GM21447 (cell line): ENCODE data around the gene WWOX.

Experiments used
- ATAC-seq: cut with Tn5 transposase; IDR thresholded peaks from one replicate; pipeline ENCODE4 v1.9.1; 2021; ENCODE audit not compliant: unreplicated experiment

WWOX gene

GRCh38 chr16:78192734-78193488 is 93.5 kb downstream of the WWOX start:
- ATAC-seq = no peak

- ATAC-seq = no peak
These were observed 95.5 kb downstream of the WWOX start for GRCh38 chr16:78194948-78195347.

GRCh38 chr16:78195797-78196196 is 96.3 kb downstream of the WWOX start:
- no peak for ATAC-seq

DNA sequence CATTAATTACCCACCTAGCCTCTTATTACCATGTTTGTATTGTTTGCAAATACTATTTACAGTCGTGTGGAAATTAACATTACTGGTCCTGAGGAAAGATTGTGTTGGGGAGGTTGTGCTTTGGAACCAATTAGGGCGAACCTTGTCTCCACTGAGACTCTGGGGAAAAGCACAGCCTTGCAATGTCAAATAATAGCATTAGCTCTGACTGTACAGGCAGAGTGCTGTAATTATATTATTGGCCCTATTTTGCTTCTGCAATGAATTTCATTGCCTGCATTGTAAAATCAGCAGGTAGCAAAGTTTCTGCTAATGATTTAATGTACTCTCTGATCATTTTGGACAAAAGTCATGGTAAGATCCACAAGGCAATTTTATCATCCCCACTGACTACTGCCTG is 97.0 kb downstream of the WWOX start:
- no peak for ATAC-seq

GRCh38 chr16:78198288-78198687 is 98.8 kb downstream of the WWOX start:
- ATAC-seq = no peak

- no peak for ATAC-seq
These were observed 100.0 kb downstream of the WWOX start for GRCh38 chr16:78199325-78200022.

- no peak for ATAC-seq
These were observed 100.6 kb downstream of the WWOX start for GRCh38 chr16:78200023-78200389.

GRCh38 chr16:78200623-78201096 is 101.2 kb downstream of the WWOX start:
- no peak for ATAC-seq

- ATAC-seq = no peak
These were observed 106.1 kb downstream of the WWOX start for GRCh38 chr16:78205506-78205905.

DNA sequence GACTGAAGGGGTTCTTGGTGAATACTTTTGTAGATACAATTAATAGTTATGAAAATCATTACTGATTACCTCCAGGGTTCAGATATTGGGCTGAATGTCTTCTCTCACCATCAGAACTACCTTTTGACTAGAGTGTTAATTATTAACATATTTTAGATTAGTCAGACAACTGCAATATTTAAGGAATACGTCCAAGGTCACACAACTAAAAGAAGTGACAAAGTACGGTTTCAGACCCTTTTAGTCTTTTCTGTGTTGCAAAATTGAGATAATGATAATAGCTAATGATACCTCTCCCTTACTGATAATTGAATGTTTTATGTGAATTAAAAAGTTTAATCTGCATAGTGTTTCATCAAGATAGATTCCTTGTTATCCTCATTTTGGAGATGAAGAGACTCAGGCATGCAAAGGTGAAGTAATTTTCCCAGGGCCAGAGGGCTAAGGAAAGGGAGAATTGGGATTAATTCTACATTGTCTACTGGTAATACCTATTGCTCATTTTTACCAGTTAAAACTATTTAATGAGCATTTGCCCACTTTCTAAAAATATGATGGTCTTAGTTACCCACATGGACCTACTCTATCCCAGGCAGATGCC is 107.3 kb downstream of the WWOX start:
- no peak for ATAC-seq

- no peak for ATAC-seq
These were observed 110.7 kb downstream of the WWOX start for GRCh38 chr16:78209951-78210661.

DNA sequence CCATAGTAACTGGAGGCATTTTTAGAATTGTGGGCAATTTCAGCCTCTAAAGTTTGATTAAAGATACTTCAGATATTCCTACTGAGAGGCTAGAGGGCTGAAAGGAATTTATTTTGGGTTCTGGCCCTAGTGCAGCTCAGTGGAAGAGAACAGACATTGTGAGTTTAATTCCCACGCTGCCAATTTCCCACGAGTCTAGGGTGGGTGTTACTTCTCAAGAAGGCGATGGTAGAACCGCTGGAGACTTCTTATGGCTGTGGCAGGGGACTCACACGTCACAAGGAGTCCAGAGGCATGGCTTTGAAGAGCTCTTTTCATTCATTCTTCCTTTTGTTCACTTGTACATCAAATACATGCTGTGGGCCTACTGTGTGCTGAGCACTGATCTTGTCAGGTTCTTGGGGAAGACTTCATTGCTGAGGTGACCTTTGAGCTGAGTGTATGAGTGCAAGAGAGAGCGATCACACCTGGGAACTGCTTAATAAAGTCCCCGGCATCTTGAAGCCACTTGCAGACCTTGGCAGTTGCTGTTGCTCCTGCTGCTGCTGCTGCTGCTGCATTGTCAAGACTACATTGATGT is 111.7 kb downstream of the WWOX start:
- ATAC-seq = no peak

- no peak for ATAC-seq
These were observed 112.5 kb downstream of the WWOX start for GRCh38 chr16:78211946-78212345.

DNA sequence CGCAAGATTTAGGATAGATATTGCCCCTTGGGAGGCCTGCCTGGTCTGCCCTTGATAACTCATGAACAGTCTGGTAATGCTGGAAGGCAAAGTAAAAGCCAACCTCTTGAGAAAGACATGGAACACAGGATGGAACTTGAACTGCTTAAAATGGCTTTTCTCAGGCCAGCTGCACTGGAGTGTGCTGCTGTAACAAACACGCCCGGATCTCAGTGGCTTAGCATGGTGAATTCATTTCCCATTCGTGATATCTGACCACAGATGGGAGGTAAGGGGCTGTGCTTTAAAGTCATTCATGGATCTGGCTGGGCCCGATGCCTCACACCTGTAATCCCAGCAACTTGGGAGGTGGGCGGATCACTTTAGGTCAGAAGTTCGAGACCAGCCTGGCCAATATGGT is 113.2 kb downstream of the WWOX start:
- no peak for ATAC-seq

DNA sequence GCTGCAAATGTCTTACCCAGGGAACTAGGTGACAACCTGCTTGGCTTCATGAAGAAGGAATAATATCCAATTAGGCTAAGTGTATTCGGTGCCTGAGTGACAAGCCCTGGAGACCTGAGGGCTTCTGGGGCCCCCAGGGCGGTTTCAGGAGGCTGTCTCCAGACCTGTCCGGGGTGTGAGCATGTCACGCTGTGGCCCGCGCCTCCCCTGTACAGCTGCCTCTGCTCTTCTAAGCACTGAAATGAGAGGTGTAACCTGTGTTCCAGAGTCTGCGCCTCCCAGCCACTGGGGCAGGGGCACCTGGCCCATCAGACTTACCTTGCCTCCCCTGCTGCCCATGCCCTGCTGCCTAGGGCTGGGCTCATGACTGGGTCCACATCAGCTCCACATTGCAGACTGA is 114.3 kb downstream of the WWOX start:
- ATAC-seq = no peak

DNA sequence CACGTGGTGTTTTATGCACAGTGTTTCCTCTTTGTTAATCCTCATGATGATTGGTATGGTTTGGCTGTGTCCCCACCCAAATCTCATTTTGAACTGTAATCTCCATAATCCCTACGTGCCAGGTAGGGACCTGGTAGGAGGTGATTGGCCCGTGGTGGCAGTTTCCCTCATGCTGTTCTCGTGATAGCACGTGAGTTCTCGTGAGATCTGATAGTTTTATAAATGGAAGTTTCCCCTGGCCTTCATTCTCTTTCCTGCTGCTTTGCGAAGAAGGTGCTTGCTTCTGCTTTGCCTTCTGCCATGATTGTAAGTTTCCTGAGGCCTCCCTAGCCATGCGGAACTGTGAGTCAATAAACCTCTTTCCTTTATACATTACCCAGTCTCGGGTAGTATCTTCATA is 115.8 kb downstream of the WWOX start:
- ATAC-seq = no peak

GRCh38 chr16:78216166-78216745 is 116.8 kb downstream of the WWOX start:
- no peak for ATAC-seq

GRCh38 chr16:78217276-78217675 is 117.8 kb downstream of the WWOX start:
- no peak for ATAC-seq

DNA sequence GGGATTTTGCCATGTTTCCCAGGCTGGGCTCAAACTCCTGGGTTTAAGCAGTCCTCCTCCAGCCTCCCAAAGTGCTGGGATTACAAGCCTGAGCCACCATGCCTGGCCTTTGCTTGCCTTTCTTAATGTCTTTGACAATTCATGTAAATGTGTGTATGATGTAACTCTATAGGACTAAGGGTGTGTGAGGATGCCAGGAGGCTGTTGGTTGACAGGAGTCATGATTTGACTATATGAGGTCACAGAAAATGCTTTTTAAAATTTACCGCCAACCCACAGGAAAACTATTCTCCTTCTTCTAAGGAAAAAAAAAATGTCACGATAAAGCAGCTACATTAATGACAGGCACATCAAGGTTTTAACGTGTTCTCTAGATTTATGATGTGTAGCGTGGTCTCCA is 118.8 kb downstream of the WWOX start:
- ATAC-seq = no peak

DNA sequence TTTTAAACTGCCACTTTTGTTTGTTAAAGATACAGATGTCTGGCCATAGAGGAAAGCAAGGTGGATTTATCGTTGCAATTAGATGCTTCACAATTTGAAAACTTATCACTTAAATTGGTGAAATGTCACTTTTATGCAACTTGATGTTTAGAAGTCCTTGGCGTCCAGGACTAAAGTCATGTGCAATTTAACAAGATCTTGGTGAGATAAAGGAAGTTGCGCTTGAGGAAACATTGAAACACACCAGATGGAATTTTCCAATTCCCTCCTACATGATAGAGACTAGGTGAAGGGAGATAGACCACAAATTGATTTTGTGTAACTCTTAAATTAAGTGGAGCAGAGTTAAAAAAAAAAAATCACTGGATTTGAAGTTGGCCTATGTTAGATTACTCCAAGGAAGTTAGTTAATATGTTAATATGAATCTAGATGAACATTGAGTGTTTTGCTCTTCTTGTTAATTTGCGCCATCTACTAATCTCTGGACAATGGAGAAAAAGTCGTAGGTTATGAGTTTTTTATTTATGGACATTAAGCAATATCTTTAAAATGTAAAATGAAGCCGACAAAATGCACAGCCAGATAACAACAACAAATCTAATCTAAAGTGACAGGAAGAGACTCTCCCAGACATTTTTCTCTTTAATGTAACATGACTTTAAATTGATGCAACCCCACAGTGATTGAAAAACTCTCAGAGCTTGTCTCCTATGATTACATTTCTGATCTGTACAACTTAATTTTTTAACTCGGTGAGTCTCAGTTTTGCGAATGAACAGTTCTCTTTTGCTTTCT is 119.6 kb downstream of the WWOX start:
- ATAC-seq = no peak
